Neural crest cell (in vitro differentiated cells): ENCODE measurements around the gene AGBL1. TPM values are rescaled to one million over a fixed set of nuclear protein-coding genes. Genes with fewer than 3 reads are reported as not detected.

Source experiments
- DNase-seq: peaks from one replicate; pipeline ENCODE4 v3.0.0; 2021; ENCODE audit warnings: low read depth, mixed read lengths, low spot score
- H3K27ac Mint-ChIP-seq: one replicate; pipeline ENCODE4 v1.8.0; 2021; ENCODE audit warnings: mild to moderate bottlenecking, mixed read lengths; ENCODE audit not compliant: unreplicated experiment
- H3K27me3 Mint-ChIP-seq: 2 replicates; pipeline ENCODE4 v1.8.0; 2021; ENCODE audit warnings: low read depth, mild to moderate bottlenecking, mixed read lengths
- H3K36me3 Mint-ChIP-seq: 2 replicates; pipeline ENCODE4 v1.8.0; 2021; ENCODE audit warnings: low read depth, mild to moderate bottlenecking, mixed read lengths
- H3K4me1 Mint-ChIP-seq: 2 replicates; pipeline ENCODE4 v1.8.0; 2021; ENCODE audit warnings: mixed read lengths
- H3K4me3 Mint-ChIP-seq: one replicate; pipeline ENCODE4 v1.8.0; 2021; ENCODE audit warnings: mild to moderate bottlenecking, mixed read lengths
- H3K9me3 Mint-ChIP-seq: 2 replicates; pipeline ENCODE4 v1.8.0; 2021; ENCODE audit warnings: mixed read lengths
- total RNA-seq: library from RNA; stranded (reverse); gene quantifications from 2 replicates; pipeline ENCODE4 v1.2.1, GENCODE V29; 2021
- TF ChIP-seq, protein P1 (sequence below): fragments of 200-600 bp; sonication (generic); conservative IDR thresholded peaks from 2 replicates; pipeline ENCODE4 v1.5.0; 2021; ENCODE audit warnings: antibody characterized with exemption, mild to moderate bottlenecking

Gene AGBL1
- total RNA-seq, 1 donor from 2014 or later, result 0.05 TPM

DNA sequence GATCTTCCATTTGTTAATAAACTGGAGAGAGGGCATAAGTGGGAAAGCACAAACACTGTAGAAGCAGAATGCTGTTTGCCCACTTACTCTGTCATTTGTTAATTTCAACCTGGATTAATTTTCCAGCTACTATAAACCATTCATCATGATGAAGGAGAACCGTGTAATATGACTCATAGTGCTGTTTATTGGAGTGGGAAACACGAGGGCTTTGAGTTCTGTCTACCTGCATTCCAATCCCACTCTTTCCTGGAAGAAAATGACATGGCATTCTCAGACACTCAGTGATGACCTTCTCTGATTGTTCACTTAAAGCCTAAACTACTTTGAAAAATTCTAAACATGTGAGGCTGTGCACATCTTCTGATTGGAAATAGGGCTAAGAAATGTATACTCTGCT is 826.7 kb downstream of the AGBL1 start:
- no peak overlapping the region for H3K27ac Mint-ChIP-seq
- H3K4me1 Mint-ChIP-seq, result peaks cover 7% of the 10 kb centered on the region
- DNase-seq, result no peak
- H3K27me3 Mint-ChIP-seq, result peaks cover 3% of the 10 kb centered on the region
- TF ChIP-seq, protein P1, sequence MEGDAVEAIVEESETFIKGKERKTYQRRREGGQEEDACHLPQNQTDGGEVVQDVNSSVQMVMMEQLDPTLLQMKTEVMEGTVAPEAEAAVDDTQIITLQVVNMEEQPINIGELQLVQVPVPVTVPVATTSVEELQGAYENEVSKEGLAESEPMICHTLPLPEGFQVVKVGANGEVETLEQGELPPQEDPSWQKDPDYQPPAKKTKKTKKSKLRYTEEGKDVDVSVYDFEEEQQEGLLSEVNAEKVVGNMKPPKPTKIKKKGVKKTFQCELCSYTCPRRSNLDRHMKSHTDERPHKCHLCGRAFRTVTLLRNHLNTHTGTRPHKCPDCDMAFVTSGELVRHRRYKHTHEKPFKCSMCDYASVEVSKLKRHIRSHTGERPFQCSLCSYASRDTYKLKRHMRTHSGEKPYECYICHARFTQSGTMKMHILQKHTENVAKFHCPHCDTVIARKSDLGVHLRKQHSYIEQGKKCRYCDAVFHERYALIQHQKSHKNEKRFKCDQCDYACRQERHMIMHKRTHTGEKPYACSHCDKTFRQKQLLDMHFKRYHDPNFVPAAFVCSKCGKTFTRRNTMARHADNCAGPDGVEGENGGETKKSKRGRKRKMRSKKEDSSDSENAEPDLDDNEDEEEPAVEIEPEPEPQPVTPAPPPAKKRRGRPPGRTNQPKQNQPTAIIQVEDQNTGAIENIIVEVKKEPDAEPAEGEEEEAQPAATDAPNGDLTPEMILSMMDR, result no peak
- H3K9me3 Mint-ChIP-seq, result peaks cover 3% of the 10 kb centered on the region
- H3K36me3 Mint-ChIP-seq, result no peaks in the 10 kb centered on the region
- H3K4me3 Mint-ChIP-seq, result no peak overlapping the region

DNA sequence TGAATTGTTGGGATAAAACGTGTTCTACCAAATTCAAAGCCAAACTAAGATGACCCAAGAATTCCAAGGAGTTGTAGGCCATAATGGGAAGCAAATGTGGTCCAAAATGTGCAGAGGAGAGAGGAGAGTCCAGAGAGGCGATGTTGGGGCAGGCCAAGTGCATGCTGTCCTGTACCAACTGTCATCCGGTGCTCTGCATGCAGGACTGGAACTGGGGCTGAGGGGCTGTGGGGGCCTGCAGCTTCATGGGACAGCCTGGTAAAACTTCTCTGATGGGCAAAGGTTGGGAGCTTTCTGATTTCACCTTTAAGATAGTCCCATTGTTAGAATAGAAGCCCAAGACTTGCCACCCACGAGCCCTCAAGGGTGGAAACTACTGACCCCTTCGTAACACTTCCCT is 831.4 kb downstream of the AGBL1 start:
- TF ChIP-seq, protein P1, result no peak
- no peak overlapping the region for H3K4me3 Mint-ChIP-seq
- H3K36me3 Mint-ChIP-seq, result no peaks in the 10 kb centered on the region
- H3K4me1 Mint-ChIP-seq, result peaks cover 13% of the 10 kb centered on the region
- H3K27me3 Mint-ChIP-seq, result peaks cover 3% of the 10 kb centered on the region
- DNase-seq, result no peak
- peaks cover 3% of the 10 kb centered on the region for H3K9me3 Mint-ChIP-seq
- H3K27ac Mint-ChIP-seq, result peak overlapping the region; percentile 24

DNA sequence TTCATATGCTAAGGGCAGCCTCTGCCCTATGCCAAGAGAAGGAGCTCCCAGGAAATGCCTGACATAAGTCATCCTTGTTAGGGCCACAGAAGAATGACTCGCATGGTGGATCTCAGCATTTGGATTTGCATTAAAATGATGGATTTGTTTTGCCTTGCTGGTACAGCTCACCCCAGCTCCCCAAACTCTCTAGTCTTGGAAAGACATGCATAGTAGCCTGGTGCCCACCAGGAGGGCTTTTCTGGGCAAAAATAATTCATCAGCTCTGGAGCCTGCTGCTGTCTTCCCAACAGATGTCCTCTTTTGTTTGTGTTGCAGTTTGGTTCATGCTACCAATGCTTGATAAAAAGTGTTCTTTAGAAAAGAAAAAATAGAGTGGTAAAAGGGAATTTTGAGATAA is 833.0 kb downstream of the AGBL1 start:
- H3K4me1 Mint-ChIP-seq, result peaks cover 13% of the 10 kb centered on the region
- H3K27ac Mint-ChIP-seq, result no peak overlapping the region
- DNase-seq, result no peak
- TF ChIP-seq, protein P1, result no peak
- no peaks in the 10 kb centered on the region for H3K36me3 Mint-ChIP-seq
- no peak overlapping the region for H3K4me3 Mint-ChIP-seq
- H3K9me3 Mint-ChIP-seq, result peaks cover 3% of the 10 kb centered on the region
- H3K27me3 Mint-ChIP-seq, result no peaks in the 10 kb centered on the region

DNA sequence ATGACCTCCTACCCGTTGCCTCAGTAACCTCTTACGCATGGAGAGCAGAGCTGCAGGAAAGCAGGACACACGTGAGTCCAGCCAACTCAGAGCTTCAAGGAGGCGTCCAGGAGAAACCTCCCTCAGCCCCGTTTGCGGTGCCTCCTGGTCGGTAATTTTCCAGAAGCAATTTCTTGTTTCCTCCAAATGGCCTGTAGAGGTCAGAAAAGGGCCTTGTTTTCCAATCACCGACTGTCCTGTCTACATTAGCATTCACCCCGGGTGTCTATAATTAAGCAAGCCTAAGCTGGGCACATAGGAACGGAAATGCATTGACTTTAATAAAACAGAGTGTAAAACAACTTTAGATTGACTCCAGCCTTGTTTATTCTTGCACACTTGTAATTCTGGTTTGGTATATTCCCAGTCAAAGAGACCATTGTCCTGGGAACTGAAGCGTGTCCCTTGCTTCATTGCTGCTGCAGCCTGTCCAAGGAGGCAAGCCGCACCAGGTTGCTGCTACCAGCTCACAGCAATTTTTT is 836.2 kb downstream of the AGBL1 start:
- TF ChIP-seq, protein P1, result peak; percentile 68
- Mint-ChIP-seq H3K27me3 (no peaks in the 10 kb centered on the region), H3K4me1 (peaks cover 16% of the 10 kb centered on the region), H3K36me3 (no peaks in the 10 kb centered on the region), H3K9me3 (no peaks in the 10 kb centered on the region), H3K4me3 (no peak overlapping the region), H3K27ac (no peak overlapping the region)
- peak; percentile 24 for DNase-seq

DNA sequence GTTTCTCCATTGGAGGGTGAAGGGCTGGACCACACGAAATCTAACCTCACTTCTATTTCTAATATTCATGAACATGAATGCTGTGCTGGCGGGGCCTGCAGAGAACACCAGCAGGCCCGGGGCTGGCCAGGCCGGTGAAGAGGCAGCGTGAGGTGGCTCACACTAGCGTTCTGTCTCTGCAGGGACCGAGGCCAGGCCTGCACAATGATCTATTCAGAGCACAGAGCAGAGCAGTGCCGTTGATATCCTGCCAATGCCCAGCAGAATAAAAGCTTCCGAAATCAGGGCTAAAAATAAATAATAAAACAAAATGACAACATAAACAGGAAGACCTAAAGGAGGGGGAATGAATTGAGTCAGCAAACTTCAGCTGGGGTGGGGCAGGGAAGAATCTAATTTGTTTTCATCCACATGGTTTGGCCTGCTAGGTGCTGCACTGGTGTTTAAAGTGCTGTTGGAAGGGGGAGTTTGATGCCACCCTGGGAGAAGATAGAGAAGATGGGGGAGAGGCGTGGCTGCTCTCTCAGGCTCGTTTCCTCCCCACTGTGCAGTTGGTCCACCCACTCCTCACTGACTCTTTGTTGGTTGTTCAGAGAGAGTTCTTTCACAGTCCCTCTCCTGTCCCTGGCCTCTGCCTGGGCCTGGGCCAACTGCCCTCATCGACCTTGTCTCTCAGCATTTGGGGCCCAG is 837.1 kb downstream of the AGBL1 start:
- H3K4me3 Mint-ChIP-seq, result no peak overlapping the region
- H3K27ac Mint-ChIP-seq, result no peak overlapping the region
- no peaks in the 10 kb centered on the region for H3K27me3 Mint-ChIP-seq
- peaks cover 9% of the 10 kb centered on the region for H3K4me1 Mint-ChIP-seq
- peak; percentile 17 for DNase-seq
- H3K9me3 Mint-ChIP-seq, result no peaks in the 10 kb centered on the region
- H3K36me3 Mint-ChIP-seq, result no peaks in the 10 kb centered on the region
- TF ChIP-seq, protein P1, result no peak
